Keratinocyte (primary cell): Measurements from ENCODE around the gene ZDHHC4. TPM values are rescaled to one million over a fixed set of nuclear protein-coding genes. Genes with fewer than 3 reads are reported as not detected.
A peak's percentile ranks its signal among the peaks of the same experiment; 100 is the strongest.

Source experiments
- DNase-seq: peaks from one replicate; pipeline ENCODE4 v3.0.0-alpha.2; 2011; ENCODE audit warnings: low read depth, missing footprints, low spot score
- FAIRE-seq: peaks from 2 replicates; lab custom pipeline; 2011; peaks lifted over from hg19 to GRCh38; lab: Jason Lieb, UNC
- H2AFZ ChIP-seq: 2 replicates; pipeline ENCODE4 v1.6.0; 2012; ENCODE audit warnings: low read length, control low read depth, inconsistent platforms; ENCODE audit not compliant: control insufficient read depth
- H3K27ac ChIP-seq: 2 replicates; pipeline ENCODE4 v1.5.1; 2011; ENCODE audit warnings: low read length; ENCODE audit not compliant: control insufficient read depth, insufficient read depth
- H3K27me3 ChIP-seq: 3 replicates; pipeline ENCODE4 v1.6.0; 2011; ENCODE audit warnings: low read length; ENCODE audit not compliant: control insufficient read depth, insufficient read depth; ENCODE audit errors: extremely low read depth
- H3K36me3 ChIP-seq, 2 experiments: 2 replicates in 1 of 2; 3 replicates in 1 of 2; pipeline ENCODE4 v1.5.1; 2011; ENCODE audit warnings: low read length in 2 of 2, mild to moderate bottlenecking in 1 of 2; ENCODE audit not compliant: control insufficient read depth in 2 of 2, insufficient read depth in 2 of 2; ENCODE audit errors: extremely low read depth in 1 of 2
- H3K4me1 ChIP-seq: 3 replicates; pipeline ENCODE4 v1.5.1; 2011; ENCODE audit warnings: low read length; ENCODE audit not compliant: control insufficient read depth, insufficient read depth; ENCODE audit errors: extremely low read depth
- H3K4me2 ChIP-seq: 3 replicates; pipeline ENCODE4 v1.6.0; 2011; ENCODE audit warnings: low read depth, low read length; ENCODE audit not compliant: control insufficient read depth, insufficient read depth; ENCODE audit errors: extremely low read depth
- H3K4me3 ChIP-seq, 3 experiments: fragments of 200-600 bp in 1 of 3; sonication (generic) in 1 of 3; 2 replicates in 2 of 3; 3 replicates in 1 of 3; pipeline ENCODE4 v1.5.1; 2011 to 2016; ENCODE audit warnings: low read length in 3 of 3, mild to moderate bottlenecking in 3 of 3, control low read depth in 2 of 3, inconsistent platforms in 1 of 3, low read depth in 1 of 3, mixed read lengths in 1 of 3, mixed run types in 1 of 3, moderate library complexity in 1 of 3; ENCODE audit not compliant: control insufficient read depth in 2 of 3, insufficient read depth in 2 of 3; ENCODE audit errors: extremely low read depth in 1 of 3
- H3K79me2 ChIP-seq: 2 replicates; pipeline ENCODE4 v1.6.0; 2012; ENCODE audit warnings: low read length; ENCODE audit not compliant: control insufficient read depth, insufficient read depth
- H3K9ac ChIP-seq: 3 replicates; pipeline ENCODE4 v1.6.0; 2011; ENCODE audit warnings: low read length; ENCODE audit not compliant: control insufficient read depth, insufficient read depth; ENCODE audit errors: extremely low read depth
- H3K9me1 ChIP-seq: 3 replicates; pipeline ENCODE4 v1.6.0; 2011; ENCODE audit warnings: low read length; ENCODE audit not compliant: control insufficient read depth, insufficient read depth; ENCODE audit errors: extremely low read depth
- H3K9me3 ChIP-seq: 2 replicates; pipeline ENCODE4 v1.5.1; 2012; ENCODE audit warnings: low read depth, low read length; ENCODE audit not compliant: control insufficient read depth
- H4K20me1 ChIP-seq: 3 replicates; pipeline ENCODE4 v1.6.0; 2011; ENCODE audit warnings: low read length; ENCODE audit not compliant: control insufficient read depth, insufficient read depth; ENCODE audit errors: extremely low read depth
- CTCF ChIP-seq, 3 experiments: IDR thresholded peaks in 1 of 3; conservative IDR thresholded peaks in 1 of 3; optimal IDR thresholded peaks in 1 of 3; 2 replicates in 2 of 3; 3 replicates in 1 of 3; pipeline versions ENCODE3 to v1.5.1; 2011; ENCODE audit warnings: low read length in 3 of 3, mild to moderate bottlenecking in 3 of 3, moderate library complexity in 2 of 3, control low read depth in 1 of 3, inconsistent platforms in 1 of 3; ENCODE audit not compliant: insufficient read depth in 2 of 3; ENCODE audit errors: extremely low read depth in 1 of 3
- EZH2 ChIP-seq: IDR thresholded peaks from one replicate; pipeline ENCODE4 v1.6.1; 2012; ENCODE audit warnings: inconsistent platforms, mild to moderate bottlenecking, low read length, moderate library complexity
- dilution Hi-C: fragments of 300-500 bp; cut with MboI; formaldehyde crosslinking; loops from one replicate; pipeline ENCODE4 v1.7.0; 2020; ENCODE audit warnings: low sequenced_read_pairs; ENCODE audit not compliant: extremely low pct_ligation_motif_present
- polyA plus RNA-seq, 5 experiments: library from polyadenylated mRNA; depleted of rRNA in 3 of 5; stranded (reverse) in 3 of 5; stranded (forward) in 1 of 5; unstranded in 1 of 5; fragments of >200 nt; gene quantifications; 1 replicate in 1 of 5; 2 replicates in 3 of 5; 3 replicates in 1 of 5; pipeline versions ENCODE4 v1.2.1 to v1.2.3, GENCODE V29; 2011 to 2012; ENCODE audit warnings: missing spikeins in 2 of 5, low read depth in 1 of 5, low replicate concordance in 1 of 5

The ZDHHC4 gene
- polyA plus RNA-seq, 1 donor (not counting 4 experiments of a cell fraction or from before 2014, with no cell fraction given): 50.7 TPM

GRCh38 chr7:6636741-6637543 is 59.7 kb downstream of the ZDHHC4 start, which contains the start of gene ZNF316:
Gene ZNF316 (plus strand): TSS chr7:6637318. CDS start chr7:6642410, 5,092 bp downstream.
- H3K9me3 ChIP-seq: no peaks in the 10 kb centered on the region
- peaks cover 5 to 14% of the 10 kb centered on the region in 2 experiments for H3K36me3 ChIP-seq
- H3K27ac ChIP-seq: no peak within 1 kb of the TSS
- TF ChIP-seq CTCF (optimal IDR thresholded peaks at IDR 0.05 in 1 of 3, IDR thresholded peaks at IDR 0.05 in 1 of 3, conservative IDR thresholded peaks at IDR 0.05 in 1 of 3; ENCODE audit: extremely low read depth in 1 of 3, insufficient read depth in 2 of 3, low read length in 3 of 3): no peak
- TF ChIP-seq EZH2: no peak
- peak within 1 kb of the TSS; percentile 62 to 85 (median 70) for H3K4me3 ChIP-seq
- FAIRE-seq: no peak
- no peaks in the 10 kb centered on the region for H3K9me1 ChIP-seq
- H3K4me1 ChIP-seq: peaks cover 6% of the 10 kb centered on the region
- peak within 1 kb of the TSS; percentile 72 for H3K9ac ChIP-seq
- peaks cover 27% of the 10 kb centered on the region for H3K79me2 ChIP-seq
- H3K4me2 ChIP-seq: peak within 1 kb of the TSS; percentile 76
- dilution Hi-C loops: no loop called here
- H4K20me1 ChIP-seq: no peaks in the 10 kb centered on the region
- no peaks in the 10 kb centered on the region for H3K27me3 ChIP-seq
- peak within 1 kb of the TSS; percentile 43 for H2AFZ ChIP-seq
- DNase-seq: no peak

- no peak overlapping the region for H3K27ac ChIP-seq
- dilution Hi-C loops: no loop called here
- H3K4me3 ChIP-seq: peak overlapping the region; percentile 62 to 85 (median 65)
- peaks cover 6% of the 10 kb centered on the region for H3K4me1 ChIP-seq
- H3K36me3 ChIP-seq: peaks cover 8 to 15% of the 10 kb centered on the region in 2 experiments
- no peak overlapping the region for H2AFZ ChIP-seq
- no peaks in the 10 kb centered on the region for H3K9me1 ChIP-seq
- no peak for DNase-seq
- no peaks in the 10 kb centered on the region for H3K27me3 ChIP-seq
- no peaks in the 10 kb centered on the region for H3K9me3 ChIP-seq
- no peak for TF ChIP-seq EZH2
- TF ChIP-seq CTCF (optimal IDR thresholded peaks at IDR 0.05 in 1 of 3, IDR thresholded peaks at IDR 0.05 in 1 of 3, conservative IDR thresholded peaks at IDR 0.05 in 1 of 3; ENCODE audit: extremely low read depth in 1 of 3, insufficient read depth in 2 of 3, low read length in 3 of 3): peak in 1 of 3 experiments; percentile 7
- peak overlapping the region; percentile 76 for H3K4me2 ChIP-seq
- no peaks in the 10 kb centered on the region for H4K20me1 ChIP-seq
- peak overlapping the region; percentile 52 for H3K9ac ChIP-seq
- FAIRE-seq: no peak
- peaks cover 27% of the 10 kb centered on the region for H3K79me2 ChIP-seq
Measured at GRCh38 chr7:6637544-6638229, 60.4 kb downstream of the ZDHHC4 start.

Other genes with a start within 250 kb of the ZDHHC4 start
- 11.5 to 17.2 TPM (median 16.8 TPM) in 3 replicates for gene FAM220A, start 228.5 kb upstream of the ZDHHC4 start, polyA plus RNA-seq
- 346 to 659 TPM (median 493 TPM) in 3 replicates for gene RAC1, start 202.9 kb upstream of the ZDHHC4 start, polyA plus RNA-seq
- 15.5 to 29.7 TPM (median 20.8 TPM) in 3 replicates for gene DAGLB, start 129.5 kb upstream of the ZDHHC4 start, polyA plus RNA-seq
- 89.2 to 154 TPM (median 145 TPM) in 3 replicates for gene KDELR2, start 93.3 kb upstream of the ZDHHC4 start, polyA plus RNA-seq
- 0.01 to 0.04 TPM (median 0.03 TPM) in 3 replicates for gene GRID2IP, start 26.0 kb upstream of the ZDHHC4 start, polyA plus RNA-seq
- 11.9 to 22.5 TPM (median 12.1 TPM) in 3 replicates for gene INTS15, start 12.6 kb downstream of the ZDHHC4 start, polyA plus RNA-seq
- 0.02 to 0.03 TPM (median 0.03 TPM) in 3 replicates for gene ZNF853, start 38.2 kb downstream of the ZDHHC4 start, polyA plus RNA-seq
- 4.6 to 5.1 TPM (median 4.7 TPM) in 3 replicates for gene ZNF316, start 59.9 kb downstream of the ZDHHC4 start, polyA plus RNA-seq
- 7.6 to 12.5 TPM (median 12.3 TPM) in 3 replicates for gene ZNF12, start 129.5 kb downstream of the ZDHHC4 start, polyA plus RNA-seq
- gene RSPH10B2, start 176.6 kb downstream of the ZDHHC4 start, polyA plus RNA-seq: 0.01 to 0.03 TPM in 2 of 3 replicates, not detected in the other
- gene CCZ1B, start 248.8 kb downstream of the ZDHHC4 start, polyA plus RNA-seq: 24.3 to 42.7 TPM (median 27.8 TPM) in 3 replicates